ENCODE measurements around the gene PODNL1. TPM values are rescaled to one million over a fixed set of nuclear protein-coding genes. Genes with fewer than 3 reads are reported as not detected.
A peak's percentile ranks its signal among the peaks of the same experiment; 100 is the strongest.

The PODNL1 gene
- 2.7 TPM for total RNA-seq
- long read RNA-seq, partial matches to known transcripts = 2 of 9 reads
- long read RNA-seq, other reads (novel, unspliced or antisense) = 3 of 9 reads

GRCh38 chr19:13938301-13939064, at the start of gene PODNL1:
TSS of gene PODNL1 (minus strand) at chr19:13938417. CDS start at chr19:13938181, 236 bp downstream.
- intact Hi-C loops (cut with DNase I) = no loop called here
- peak within 1 kb of the TSS; percentile 40 for H3K4me3 ChIP-seq

GRCh38 chr19:13987101-13987890, 49.1 kb upstream of the PODNL1 start:
- H3K36me3 ChIP-seq = peaks cover 19% of the 10 kb centered on the region
- peak overlapping the region; percentile 95 for H3K27ac ChIP-seq
- DNase-seq (peak; percentile 80), ATAC-seq (peak; percentile 39 to 47)
- peaks cover 40% of the 10 kb centered on the region for H3K4me1 ChIP-seq
- no peaks in the 10 kb centered on the region for H3K9me3 ChIP-seq
- H3K4me3 ChIP-seq = peak overlapping the region; percentile 31
- no peak for TF ChIP-seq CTCF (IDR thresholded peaks at IDR 0.05)
- intact Hi-C loops (cut with DNase I) = no loop called here
- H3K27me3 ChIP-seq (ENCODE audit: low read depth) = no peaks in the 10 kb centered on the region

More at GRCh38 chr19:13938301-13939064, at the start of gene PODNL1:
- no peak for DNase-seq
- Histone ChIP-seq H3K27ac (no peak within 1 kb of the TSS), H3K9me3 (no peaks in the 10 kb centered on the region), H3K4me1 (peaks cover 7% of the 10 kb centered on the region), H3K27me3 (ENCODE audit: low read depth) (peaks cover 13% of the 10 kb centered on the region), H3K36me3 (no peaks in the 10 kb centered on the region)
- no peak for TF ChIP-seq CTCF (IDR thresholded peaks at IDR 0.05)
- peak; percentile 64 to 67 for ATAC-seq

GRCh38 chr19:13986348-13986904, 48.2 kb upstream of the PODNL1 start:
- Histone ChIP-seq H3K9me3 (no peaks in the 10 kb centered on the region), H3K4me1 (peaks cover 40% of the 10 kb centered on the region), H3K27me3 (ENCODE audit: low read depth) (no peaks in the 10 kb centered on the region), H3K4me3 (peak overlapping the region; percentile 31), H3K27ac (peak overlapping the region; percentile 95), H3K36me3 (peaks cover 15% of the 10 kb centered on the region)
- DNase-seq = peak; percentile 93
- intact Hi-C loops (cut with DNase I) = no loop called here
- no peak for TF ChIP-seq CTCF (IDR thresholded peaks at IDR 0.05)
- ATAC-seq = peak; percentile 66 to 86

- H3K9me3 ChIP-seq = no peaks in the 10 kb centered on the region
- intact Hi-C loops (cut with DNase I) = no loop called here
- no peak for DNase-seq
- H3K27ac ChIP-seq = peak overlapping the region; percentile 95
- H3K36me3 ChIP-seq = peaks cover 12% of the 10 kb centered on the region
- no peak for TF ChIP-seq CTCF (IDR thresholded peaks at IDR 0.05)
- no peaks in the 10 kb centered on the region for H3K27me3 ChIP-seq (ENCODE audit: low read depth)
- peak overlapping the region; percentile 31 for H3K4me3 ChIP-seq
- peak; percentile 0 to 4 for ATAC-seq
- peaks cover 40% of the 10 kb centered on the region for H3K4me1 ChIP-seq
These were observed 47.6 kb upstream of the PODNL1 start for GRCh38 chr19:13985771-13986347.
